Stimulated activated CD4-positive, alpha-beta T cell treated with anti-CD3 and anti-CD28 coated beads, Interleukin-15, amount 100 ng/mL, for 24 hours (primary cell): ENCODE data around the gene CLNK.

ENCODE experiments used
- DNase-seq: peaks from one replicate; pipeline ENCODE4 v3.0.0-alpha.2; 2020

The CLNK gene

DNA sequence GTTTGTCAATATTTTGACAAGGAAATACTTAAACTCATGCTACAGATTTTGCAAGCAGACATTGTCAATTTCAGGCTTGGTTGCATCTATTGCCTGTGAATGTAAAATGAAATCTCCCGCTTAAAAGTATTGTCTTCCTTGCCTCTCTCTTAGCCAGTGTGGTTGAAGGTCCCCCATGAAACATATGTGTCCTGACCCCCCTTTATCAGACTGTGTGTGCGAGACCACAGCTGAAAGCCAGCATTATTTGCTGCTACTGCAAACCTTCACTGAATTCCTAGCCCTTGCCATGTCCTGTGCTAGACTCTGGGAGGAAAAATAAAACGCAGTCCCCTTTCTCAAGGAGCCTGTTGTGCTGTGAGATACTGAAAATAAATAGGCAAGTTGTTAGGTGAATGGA lies 16.6 kb upstream of the CLNK start:
- DNase-seq: no peak

DNA sequence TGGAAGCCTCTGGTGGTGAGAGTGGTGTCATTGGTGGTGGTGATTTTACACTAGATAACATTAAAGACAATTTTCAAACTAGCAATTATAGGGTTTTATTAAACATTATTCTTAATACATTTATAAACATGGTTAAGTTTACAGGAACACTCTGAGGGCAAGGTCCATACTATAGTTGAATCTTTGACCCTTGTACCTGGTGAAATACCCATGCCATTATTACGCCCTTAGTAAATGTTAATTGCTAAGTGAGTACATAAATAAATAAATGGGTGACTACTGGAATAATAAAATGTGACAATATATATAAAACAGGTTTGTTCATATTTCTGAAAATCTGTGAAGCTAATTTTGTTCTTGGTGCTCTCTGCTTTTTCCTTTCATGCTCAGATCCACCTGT lies 13.6 kb upstream of the CLNK start:
- DNase-seq: no peak

DNA sequence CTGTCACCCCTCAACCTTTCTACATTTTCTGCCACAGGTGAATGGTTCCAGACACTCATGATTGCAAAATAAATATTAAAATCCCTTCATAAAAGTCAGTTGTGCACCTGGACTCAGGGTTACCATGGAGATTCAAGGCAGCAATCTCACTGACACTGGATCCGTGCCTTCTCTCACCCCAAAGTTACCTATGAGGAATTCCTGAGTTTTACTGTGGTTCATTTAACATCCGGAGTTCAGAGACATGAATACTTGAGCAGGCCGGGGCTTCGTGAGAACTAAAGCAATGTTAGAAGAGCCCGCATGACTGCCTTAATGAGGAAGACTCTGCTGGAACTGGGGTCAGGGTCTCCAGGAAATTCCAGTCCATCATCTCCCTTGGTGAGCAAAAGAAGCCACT lies 12.5 kb upstream of the CLNK start:
- no peak for DNase-seq

DNA sequence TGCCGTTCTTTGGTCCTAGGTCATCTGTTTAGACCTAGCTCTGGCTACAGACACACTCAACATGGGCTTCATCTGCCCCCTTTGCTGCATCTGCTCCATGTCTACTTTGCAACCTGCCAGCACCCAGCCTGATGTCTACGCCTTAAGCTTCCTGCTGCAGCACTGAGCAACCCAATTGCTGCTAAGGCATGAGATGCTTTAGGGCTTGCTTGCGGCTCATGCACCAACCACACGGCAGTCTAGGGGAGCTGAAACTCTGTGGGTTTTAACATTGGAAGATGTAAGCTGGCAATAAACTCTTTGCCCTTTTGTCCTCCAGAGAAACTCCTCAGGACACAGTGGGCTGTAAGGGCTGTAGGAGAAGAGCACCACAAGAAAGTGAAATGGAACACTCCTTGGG lies 11.7 kb upstream of the CLNK start:
- no peak for DNase-seq

DNA sequence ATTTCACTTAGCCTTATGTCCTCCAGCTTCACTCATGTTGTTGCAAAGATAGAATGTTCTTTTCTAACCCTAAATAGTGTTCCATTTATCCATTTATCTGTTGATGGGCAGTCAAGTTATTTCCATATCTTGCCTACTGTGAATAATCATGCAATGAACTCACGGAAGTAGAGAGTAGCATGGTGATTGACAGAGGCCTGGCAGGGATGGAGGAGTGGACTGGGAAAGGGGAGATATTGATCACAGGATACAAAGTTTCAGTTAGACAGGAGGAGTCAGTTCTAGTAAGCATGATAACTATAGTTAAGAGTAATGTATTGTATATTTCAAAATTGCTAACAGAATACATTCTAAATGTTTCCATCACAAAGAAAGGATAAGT lies 10.3 kb upstream of the CLNK start:
- no peak for DNase-seq

DNA sequence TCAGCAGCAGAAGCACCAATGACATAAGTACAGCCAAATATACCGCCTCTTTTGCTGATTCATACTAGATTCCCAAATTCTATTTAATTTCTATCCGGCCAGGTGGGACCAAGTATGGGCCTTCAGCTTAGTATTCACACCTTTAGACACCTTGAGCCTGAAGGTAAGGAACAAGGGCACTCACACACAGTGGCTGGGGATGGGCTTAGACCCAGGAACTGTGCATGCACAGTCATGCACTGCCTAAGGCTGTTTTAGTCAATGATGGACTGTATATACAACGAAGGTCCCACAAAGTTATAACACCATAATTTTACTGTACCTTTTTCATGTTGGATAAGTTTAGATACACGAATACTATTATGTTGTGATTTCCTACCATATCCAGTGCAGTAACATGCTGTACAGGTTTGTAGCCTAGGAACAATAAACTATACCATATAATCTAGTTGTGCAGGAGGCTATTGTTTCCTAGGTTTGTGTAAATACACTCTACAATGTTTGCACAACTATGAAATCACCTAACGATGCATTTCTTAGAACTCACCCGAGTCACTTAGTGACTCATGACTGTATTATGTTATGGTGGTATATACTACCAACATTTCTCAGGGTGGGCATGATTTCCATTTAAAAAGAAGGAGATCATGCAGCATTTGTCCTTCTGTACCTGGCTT lies 9.7 kb upstream of the CLNK start:
- DNase-seq: no peak

DNA sequence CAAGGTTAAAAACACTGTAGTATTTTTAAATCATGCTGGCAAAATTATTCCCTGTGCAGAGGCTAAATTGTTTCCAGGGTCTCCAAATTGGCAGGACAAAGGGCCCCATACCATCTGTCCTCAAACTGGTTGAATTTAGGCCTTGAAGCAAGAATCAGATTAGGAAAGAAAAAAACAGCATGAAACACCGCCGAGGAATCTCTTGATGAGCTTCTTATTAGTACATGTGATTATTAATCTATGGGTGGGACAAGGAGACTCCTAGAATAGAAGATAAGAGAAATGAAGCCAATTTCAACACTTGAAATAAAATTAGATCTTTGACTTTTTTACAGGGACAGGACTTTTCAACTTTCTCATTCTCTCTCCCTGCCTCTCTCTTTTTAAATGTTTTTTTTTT lies 7.1 kb upstream of the CLNK start:
- no peak for DNase-seq

DNA sequence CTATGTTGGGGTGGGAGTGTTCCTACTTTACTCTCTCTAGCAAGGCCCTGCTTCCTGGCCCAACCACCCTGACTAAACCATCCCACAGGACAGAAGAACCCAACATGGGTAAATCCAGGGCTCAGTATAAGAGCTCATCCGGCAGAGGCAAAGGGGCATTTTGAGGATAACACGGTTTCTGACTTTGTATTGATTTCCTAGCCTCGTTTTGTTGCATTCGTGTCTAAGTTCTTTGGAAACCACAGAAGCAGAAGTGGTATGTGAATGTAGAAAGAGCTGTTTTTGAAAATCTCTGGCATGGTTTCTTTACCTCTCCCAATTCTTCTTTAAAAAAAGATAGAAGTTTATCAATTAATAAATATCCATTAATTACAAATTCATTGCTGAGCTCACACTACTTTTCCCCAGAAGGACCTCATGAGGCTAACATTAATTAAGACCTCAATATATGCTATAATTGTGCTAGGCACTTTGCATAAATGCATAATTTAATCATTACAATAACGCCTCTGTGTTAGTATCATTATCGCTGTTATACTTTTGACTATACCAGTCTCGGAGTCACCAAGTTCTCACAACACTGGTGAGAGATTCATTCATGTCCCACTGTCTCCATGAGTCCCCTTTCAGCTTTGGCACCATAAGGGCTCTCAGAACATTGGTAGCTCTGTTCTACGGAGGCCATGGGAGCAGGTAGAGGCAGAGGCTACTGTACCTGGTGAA lies 5.8 kb upstream of the CLNK start:
- DNase-seq: no peak

DNA sequence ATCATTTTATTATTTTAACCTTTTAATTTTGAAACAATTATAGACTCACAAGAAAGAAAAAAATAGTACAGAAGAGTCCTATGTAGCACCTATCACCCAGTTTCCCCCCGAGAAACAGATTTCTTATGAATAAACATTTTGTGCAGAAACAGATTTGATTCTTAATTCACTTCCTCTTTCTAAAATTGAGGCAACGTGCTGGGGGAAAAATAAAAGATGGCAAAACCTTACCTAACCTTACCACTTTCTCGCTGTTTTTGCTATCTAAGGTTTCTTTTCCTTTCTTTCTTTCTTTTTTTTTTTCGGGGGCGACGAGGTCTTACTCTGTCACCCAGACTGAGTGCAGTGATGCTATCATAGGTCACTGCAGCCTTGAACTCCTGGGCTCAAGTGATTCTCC lies 4.3 kb upstream of the CLNK start:
- DNase-seq: no peak

DNA sequence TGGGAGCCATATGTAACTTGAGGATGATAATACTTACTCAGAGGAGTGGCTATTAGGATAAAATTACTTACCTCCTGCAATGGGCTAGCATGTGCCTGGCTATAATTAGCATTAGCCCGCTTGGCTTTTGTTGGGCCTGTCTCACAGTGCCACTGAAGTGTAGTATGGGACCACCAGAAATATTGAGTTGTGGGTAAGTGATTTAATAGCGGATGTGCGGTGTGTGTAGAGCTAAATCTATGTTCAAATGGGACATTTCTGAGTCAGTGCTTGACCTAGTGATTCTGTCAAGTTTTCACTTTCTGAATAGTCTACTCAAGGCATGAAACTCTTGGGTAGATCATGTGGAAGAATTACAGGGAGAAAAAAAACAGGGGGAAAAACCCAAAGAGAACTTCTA lies 3.5 kb upstream of the CLNK start:
- no peak for DNase-seq

DNA sequence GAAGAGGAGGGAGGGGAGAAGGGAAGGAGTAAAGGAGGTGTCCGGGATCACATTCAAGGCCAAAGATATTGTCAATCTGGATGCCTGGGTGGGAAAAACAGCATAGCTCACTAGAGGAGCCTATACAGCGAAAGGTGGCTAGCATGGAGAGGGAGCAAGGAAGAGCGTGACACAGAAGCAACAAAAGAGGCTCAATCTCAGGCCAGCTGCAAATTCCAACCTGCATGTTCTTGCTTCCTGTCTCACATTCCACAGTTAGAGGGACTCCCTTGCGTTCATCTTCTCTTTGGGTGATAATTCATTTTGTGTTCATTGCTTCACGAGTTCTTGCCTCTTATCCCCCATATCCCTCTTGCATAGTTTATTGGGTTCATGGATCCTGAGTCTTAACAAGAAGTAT lies 3.0 kb upstream of the CLNK start:
- DNase-seq: no peak

DNA sequence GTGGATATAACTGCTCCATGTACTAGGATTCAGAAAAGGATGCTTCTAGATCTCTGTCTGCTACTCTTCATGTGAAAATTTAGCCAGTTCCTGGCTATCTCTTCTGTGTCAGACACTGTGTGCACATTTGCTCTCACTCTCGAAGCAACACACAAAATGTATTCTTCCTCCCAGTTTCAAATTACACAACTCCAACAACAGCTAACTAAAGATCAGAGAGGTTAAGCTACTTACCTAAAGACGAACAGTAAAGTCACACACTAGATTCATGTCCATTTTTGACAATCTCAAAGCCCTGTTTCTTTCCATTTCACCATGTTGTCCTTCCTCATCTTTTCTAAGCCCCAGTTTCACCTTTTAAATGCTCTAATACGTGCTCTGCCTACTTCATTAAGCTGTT lies 2.2 kb downstream of the CLNK start:
- DNase-seq: no peak

DNA sequence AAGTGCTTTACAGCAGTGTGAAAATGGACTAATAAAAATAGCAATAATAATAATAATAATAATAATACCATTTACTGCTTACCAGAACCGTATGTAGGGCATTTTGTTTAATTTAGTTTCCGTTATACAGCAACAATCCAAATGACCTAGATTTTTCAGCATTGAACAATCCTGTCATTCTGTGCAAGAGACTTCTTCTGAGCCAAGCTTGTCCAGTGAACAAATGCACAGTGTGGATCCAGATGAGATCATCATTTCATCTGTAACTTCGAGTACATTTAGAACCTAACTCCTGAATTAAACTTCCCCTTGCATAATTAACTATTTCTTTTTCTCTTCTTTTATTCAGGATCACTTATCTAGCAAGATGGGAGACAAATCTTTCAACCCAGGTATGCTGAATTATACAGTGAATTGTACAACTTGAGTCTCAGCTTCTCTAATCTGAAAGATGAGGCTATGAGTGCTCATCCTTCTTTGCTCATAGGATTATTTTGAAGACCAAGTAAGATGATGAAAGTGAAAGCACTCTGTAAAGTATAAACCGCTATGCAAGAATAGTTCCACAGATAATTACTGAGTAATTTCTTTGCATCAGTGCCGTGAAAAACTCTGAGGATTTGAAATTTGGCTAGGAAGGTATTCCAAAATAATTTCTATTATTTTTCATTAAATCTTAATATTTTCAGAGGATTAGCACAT lies 6.6 kb downstream of the CLNK start:
- no peak for DNase-seq

DNA sequence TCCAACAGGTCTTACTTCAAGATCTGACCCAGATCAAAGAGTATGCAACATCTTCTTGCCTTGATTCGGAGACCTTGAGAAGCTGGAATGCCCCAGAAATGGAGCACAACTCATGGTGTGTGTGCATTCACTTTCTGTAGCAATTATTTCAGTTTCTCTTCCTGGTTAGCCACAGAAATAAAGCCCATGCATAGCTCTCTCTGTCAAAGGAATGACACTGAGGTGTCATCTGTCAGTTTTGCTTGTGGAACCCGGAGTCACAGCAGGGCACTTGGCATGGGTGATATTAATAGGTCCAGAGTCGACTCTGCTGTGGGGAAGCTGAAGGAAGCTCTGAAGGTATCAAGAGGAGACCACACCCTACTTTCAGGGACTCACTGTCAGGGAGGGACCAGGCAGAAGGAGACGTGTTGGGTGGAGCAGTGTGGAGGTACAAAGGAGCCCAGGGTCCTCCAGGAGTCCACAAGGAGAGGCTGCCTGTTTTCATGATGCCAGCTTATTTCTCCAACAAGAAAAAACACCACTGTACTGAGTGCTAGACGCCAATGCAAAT lies 10.7 kb downstream of the CLNK start:
- no peak for DNase-seq

DNA sequence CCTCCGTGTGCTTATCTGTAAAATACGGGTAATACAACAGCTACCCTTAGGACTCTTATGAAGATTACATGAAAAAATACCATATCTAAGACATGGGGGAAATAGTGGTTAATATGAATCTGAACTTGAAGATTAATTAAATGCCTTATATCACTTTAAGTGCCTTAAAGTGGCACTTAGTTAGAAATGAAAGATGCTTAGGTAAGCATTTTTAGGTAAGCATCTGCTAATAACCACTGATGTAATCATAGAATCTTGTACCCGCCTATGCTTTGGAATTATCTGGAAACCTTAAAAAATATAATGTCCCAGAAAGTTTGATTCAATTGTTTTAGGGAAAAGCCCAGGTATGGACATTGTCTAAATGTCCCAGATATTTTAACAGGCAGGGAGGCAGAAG lies 12.2 kb downstream of the CLNK start:
- no peak for DNase-seq

DNA sequence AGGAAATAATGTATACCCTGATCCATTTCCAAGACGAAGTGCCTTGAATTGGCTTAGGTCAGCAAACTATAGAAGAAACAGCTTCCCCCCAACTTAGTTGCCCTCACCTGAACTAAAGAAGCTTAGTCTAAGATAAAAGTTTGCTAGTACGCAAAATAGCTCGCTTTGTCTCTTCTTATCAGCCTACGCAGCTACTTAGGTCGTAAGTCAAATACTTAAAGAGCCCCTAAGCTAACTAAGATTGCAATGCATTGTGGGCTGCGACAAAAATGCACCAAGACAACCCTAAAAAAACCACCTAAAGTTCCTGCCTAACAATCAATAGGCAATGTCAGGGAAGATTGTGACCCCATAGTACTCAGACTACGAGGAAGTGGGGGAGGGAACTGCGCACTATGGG lies 12.8 kb downstream of the CLNK start:
- no peak for DNase-seq

DNA sequence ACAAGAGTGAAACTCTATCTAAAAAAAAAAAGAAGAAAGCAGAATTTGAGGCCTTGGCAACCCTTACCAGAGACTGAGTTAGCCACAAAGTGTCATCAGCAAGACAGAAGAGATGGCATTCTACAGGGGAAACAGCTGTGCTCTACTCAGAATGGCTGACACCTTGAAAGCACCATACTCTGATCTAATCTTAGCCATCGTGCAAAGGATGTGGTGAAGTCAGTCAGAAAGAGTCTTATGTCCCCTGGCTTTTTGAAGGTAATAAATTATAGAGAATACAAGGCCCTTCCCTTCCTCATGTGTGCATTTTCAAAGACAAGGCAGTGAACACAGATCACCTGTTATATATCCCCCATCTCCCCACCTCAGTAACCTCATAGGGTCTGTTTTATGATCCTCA lies 13.2 kb downstream of the CLNK start:
- no peak for DNase-seq

DNA sequence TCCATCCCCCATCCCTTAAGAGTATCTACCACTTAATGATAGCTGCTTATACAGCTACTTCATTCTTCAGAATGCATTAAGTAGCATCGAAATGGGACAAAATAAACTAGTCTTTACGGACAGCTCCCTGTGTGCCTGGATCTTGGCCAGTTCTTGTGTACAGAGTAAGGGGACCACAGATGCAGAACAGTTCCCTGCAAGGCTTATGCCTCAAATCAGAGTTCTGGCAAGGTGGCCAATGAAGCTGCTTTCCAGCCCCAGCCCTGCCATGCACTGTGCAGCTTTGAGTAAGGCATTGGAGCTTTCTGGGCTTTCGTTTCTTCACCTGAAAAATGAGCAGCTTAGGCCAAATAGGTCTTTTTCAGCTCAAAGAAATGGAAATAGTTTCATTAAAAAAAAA lies 14.2 kb downstream of the CLNK start:
- DNase-seq: no peak

DNA sequence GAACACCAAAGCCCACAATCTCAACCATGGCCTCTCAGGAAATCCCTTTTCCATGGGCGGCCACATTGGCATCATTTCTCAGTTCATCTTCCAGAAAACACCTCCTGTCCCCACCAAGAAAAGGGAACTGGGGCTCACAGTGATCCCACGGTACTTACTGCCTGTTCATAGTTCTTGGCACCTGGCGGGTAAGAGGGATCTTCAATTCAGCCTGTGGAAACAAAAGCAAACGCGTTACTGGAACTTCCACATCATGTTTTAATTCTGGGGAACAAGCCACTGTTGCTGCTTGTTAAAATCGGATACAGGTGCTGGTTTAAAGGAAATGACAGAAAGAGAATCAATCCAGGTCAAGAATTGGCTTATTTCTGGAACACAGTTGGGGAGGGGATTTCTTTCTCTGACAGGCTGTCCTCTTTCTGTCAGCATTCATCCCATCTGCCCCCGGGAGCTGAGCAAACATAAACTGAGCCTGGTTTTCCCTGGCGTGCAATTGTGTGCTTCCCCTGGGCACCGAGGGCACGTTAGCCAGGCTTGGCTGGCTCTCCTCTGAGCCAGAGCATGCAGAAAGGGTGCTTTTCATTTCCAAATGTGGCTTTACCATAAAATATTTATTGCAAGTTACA lies 16.8 kb downstream of the CLNK start:
- DNase-seq: no peak

DNA sequence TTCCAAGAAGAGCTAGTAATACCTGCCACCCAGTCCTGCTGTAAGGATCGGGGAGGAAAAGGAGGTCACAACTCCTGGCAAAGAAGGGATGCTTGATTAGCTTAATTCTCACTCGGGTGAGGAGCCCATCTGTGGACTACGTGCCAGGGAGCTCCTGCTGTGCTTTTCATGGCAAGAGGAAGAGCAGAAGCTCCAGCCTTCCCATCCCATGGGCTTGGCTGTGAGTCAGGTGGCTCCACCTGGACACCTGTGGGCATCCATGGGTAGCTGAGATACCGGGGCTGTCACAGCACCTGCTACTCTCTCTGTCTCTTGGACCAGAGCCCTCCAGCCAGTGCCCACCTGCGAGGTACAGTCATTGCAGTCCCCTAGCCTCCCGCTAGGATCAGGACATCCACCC lies 18.0 kb downstream of the CLNK start:
- no peak for DNase-seq

DNA sequence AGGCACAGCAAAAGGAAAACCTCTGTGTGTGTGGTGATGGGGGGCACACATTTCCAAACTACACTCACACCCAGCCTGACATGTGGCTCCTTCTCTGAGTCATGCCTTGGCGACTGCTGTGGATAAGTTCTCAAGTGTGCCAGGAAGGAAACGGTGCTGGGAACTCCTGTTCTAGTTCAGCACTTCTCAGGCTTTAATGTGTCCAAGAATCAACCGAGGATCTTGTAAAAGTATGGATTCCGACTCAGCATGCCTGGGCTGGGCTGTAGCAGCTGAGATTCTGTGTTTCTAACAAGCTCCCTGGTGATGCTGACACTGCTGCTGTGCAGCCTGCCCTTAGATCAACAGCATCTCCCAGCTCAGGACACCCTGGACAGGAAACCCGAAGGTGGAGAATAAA lies 20.2 kb downstream of the CLNK start:
- no peak for DNase-seq

DNA sequence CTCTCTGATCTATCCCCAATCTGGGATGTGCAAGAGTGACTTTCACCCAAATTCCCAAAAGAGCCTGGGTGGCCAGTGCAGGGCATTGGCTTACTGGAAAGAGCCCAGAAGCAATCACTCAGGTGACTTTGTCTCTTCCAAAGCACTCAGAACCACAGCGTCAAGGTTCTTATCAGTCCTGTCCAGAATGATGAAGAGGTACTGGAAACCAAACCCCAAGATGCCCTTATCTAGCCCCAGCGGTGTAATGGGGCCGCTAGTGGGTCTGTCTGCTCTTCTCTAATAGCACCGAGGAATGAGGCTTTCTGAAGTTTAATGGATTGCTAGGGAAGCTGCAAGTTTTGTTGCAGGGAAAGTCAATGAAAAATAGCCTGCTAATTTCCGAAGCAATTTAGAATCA lies 21.6 kb downstream of the CLNK start:
- no peak for DNase-seq

DNA sequence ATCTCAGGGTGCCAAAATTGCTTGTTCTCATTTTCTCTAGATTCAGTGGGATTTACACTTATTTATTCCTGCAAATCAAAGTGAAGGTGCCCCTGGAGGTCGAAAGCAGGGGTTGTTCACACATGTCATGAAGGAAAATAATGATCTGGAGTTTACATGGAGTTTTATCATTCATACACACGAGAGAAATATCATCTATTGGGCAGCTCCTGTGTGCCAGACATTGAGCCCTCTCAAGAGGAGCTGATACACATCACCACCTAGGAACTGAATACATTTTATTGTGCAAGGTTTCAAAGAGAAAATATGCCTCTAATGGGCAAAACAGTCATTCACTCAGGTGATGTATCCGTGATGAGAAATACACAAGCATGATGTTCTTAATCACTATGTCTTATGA lies 23.5 kb downstream of the CLNK start:
- no peak for DNase-seq

DNA sequence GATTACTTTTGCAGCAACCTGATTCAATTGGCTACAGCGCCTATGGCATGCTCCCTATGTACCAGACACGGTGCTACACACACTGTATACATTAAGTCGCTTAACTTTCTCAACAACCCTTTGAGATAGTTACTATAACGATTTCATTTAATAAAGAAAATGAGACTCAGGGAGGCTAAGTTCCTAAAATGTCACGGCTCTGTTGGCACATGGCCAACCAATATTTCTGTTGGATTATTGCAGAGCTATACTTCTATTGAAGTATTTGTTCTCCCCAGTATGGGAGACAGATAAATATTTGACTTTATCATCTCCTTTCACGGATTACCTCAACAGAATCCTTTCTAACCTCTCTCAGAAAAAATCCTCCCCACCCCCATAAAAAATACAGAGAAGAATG lies 25.3 kb downstream of the CLNK start:
- DNase-seq: no peak
